Measurements from ENCODE around the gene KRT84.
"Not testable (repeated sequence)": the region's sequence is repeated elsewhere in the genome, so short reads cannot be mapped to it uniquely, and the experiment has no call there.

DNA sequence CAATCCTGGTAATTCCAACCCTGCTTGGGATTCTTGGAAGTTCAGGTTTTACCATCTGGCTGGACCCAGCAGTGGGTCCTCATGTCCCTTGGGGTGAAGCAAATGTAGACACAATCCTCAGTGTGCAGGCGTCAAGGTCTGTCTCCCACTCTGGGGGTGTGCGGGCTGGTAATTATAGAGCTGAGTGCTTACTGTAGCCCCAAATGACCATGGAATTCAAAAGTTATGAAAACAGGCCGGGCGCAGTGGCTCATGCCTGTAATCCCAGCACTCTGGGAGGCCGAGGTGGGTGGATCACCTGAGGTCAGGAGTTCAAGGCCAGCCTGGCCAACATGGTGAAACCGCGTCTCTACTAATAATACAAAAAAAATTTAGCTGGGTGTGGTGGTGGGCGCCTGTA, 40.4 kb downstream of the KRT84 start:
- TF ChIP-seq, protein P1, sequence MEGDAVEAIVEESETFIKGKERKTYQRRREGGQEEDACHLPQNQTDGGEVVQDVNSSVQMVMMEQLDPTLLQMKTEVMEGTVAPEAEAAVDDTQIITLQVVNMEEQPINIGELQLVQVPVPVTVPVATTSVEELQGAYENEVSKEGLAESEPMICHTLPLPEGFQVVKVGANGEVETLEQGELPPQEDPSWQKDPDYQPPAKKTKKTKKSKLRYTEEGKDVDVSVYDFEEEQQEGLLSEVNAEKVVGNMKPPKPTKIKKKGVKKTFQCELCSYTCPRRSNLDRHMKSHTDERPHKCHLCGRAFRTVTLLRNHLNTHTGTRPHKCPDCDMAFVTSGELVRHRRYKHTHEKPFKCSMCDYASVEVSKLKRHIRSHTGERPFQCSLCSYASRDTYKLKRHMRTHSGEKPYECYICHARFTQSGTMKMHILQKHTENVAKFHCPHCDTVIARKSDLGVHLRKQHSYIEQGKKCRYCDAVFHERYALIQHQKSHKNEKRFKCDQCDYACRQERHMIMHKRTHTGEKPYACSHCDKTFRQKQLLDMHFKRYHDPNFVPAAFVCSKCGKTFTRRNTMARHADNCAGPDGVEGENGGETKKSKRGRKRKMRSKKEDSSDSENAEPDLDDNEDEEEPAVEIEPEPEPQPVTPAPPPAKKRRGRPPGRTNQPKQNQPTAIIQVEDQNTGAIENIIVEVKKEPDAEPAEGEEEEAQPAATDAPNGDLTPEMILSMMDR (IDR thresholded peaks at IDR 0.05; ENCODE audit: insufficient read depth, low read length): not testable (repeated sequence)
- not testable (repeated sequence) for TF ChIP-seq GABPA (IDR thresholded peaks at IDR 0.05; ENCODE audit: low read depth); POLR2AphosphoS5 (IDR thresholded peaks at IDR 0.05; ENCODE audit: low read depth); SPI1 (IDR thresholded peaks at IDR 0.05; ENCODE audit: borderline replicate concordance, low read depth)
- TF ChIP-seq, protein P2, sequence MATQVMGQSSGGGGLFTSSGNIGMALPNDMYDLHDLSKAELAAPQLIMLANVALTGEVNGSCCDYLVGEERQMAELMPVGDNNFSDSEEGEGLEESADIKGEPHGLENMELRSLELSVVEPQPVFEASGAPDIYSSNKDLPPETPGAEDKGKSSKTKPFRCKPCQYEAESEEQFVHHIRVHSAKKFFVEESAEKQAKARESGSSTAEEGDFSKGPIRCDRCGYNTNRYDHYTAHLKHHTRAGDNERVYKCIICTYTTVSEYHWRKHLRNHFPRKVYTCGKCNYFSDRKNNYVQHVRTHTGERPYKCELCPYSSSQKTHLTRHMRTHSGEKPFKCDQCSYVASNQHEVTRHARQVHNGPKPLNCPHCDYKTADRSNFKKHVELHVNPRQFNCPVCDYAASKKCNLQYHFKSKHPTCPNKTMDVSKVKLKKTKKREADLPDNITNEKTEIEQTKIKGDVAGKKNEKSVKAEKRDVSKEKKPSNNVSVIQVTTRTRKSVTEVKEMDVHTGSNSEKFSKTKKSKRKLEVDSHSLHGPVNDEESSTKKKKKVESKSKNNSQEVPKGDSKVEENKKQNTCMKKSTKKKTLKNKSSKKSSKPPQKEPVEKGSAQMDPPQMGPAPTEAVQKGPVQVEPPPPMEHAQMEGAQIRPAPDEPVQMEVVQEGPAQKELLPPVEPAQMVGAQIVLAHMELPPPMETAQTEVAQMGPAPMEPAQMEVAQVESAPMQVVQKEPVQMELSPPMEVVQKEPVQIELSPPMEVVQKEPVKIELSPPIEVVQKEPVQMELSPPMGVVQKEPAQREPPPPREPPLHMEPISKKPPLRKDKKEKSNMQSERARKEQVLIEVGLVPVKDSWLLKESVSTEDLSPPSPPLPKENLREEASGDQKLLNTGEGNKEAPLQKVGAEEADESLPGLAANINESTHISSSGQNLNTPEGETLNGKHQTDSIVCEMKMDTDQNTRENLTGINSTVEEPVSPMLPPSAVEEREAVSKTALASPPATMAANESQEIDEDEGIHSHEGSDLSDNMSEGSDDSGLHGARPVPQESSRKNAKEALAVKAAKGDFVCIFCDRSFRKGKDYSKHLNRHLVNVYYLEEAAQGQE (IDR thresholded peaks at IDR 0.05; ENCODE audit: insufficient replicate concordance, low read depth): not testable (repeated sequence)

Measured in HL-60 (cell line).